IMR-90 (cell line): ENCODE measurements around the gene SYDE2. TPM values are rescaled to one million over a fixed set of nuclear protein-coding genes. Genes with fewer than 3 reads are reported as not detected.

ENCODE experiments used
- ATAC-seq: fragments of 200-7000 bp; cut with Tn5 transposase; 2 replicates; pipeline ENCODE4 v1.9.1; 2020; ENCODE audit warnings: low read depth, mild to moderate bottlenecking, moderate library complexity
- BruUV-seq: library from RNA; stranded (reverse); fragments of 400-500 nt; replicated peaks from 2 replicates; lab custom pipeline; 2021; lab: Mats Ljungman, UMichigan
- CTCF ChIA-PET: fragments of 300-600 bp; formaldehyde crosslinking; extraction: SDS; loops from one replicate; lab custom pipeline; 2021; ENCODE audit warnings: antibody characterized with exemption; lab: Yijun Ruan, JAX
- POLR2A ChIA-PET: fragments of 300-600 bp; sonication (Branson Sonifier 250); formaldehyde crosslinking; loops from one replicate; lab custom pipeline; 2022; ENCODE audit warnings: antibody characterized with exemption; ENCODE audit not compliant: unreplicated experiment; lab: Charles Lee
- DNase-seq: peaks from one replicate; pipeline ENCODE4 v3.0.0; 2013
- H2AFZ ChIP-seq: replicated peaks from 2 replicates; pipeline ENCODE3; 2013; ENCODE audit warnings: low read length, mild to moderate bottlenecking; ENCODE audit not compliant: poor library complexity
- H2AK5ac ChIP-seq: 2 replicates; pipeline ENCODE4 v1.6.1; 2013; ENCODE audit warnings: low read depth, low read length, inconsistent platforms
- H2AK9ac ChIP-seq: replicated peaks from 2 replicates; pipeline ENCODE3; 2013; ENCODE audit warnings: mild to moderate bottlenecking, low read depth, low read length, moderate library complexity; ENCODE audit not compliant: poor library complexity
- H2BK120ac ChIP-seq: 2 replicates; pipeline ENCODE4 v1.6.1; 2013; ENCODE audit warnings: low read depth, low read length, inconsistent platforms
- H2BK15ac ChIP-seq: 3 replicates; pipeline ENCODE4 v1.6.1; 2013; ENCODE audit warnings: low read depth, low read length, inconsistent platforms
- H2BK20ac ChIP-seq: 2 replicates; pipeline ENCODE4 v1.6.1; 2013; ENCODE audit warnings: low read depth, mild to moderate bottlenecking, inconsistent platforms, low read length, moderate library complexity
- H2BK5ac ChIP-seq: 2 replicates; pipeline ENCODE4 v1.6.1; 2013; ENCODE audit warnings: mild to moderate bottlenecking, low read depth, low read length, inconsistent platforms; ENCODE audit not compliant: poor library complexity, severe bottlenecking
- H3K14ac ChIP-seq: replicated peaks from 2 replicates; pipeline ENCODE4 v1.6.1; 2013; ENCODE audit warnings: low read depth, low read length, inconsistent platforms
- H3K18ac ChIP-seq: 2 replicates; pipeline ENCODE4 v1.6.1; 2013; ENCODE audit warnings: low read depth, low read length, control low read depth
- H3K23ac ChIP-seq: 2 replicates; pipeline ENCODE4 v1.6.1; 2013; ENCODE audit warnings: low read depth, low read length, inconsistent platforms
- H3K27ac ChIP-seq: 2 replicates; pipeline ENCODE4 v1.5.1; 2013; ENCODE audit warnings: mild to moderate bottlenecking, control low read depth, low read length; ENCODE audit not compliant: insufficient read depth
- H3K27me3 ChIP-seq: 2 replicates; pipeline ENCODE4 v1.6.1; 2013; ENCODE audit warnings: low read length; ENCODE audit not compliant: control insufficient read depth, insufficient read depth
- H3K36me3 ChIP-seq: 2 replicates; pipeline ENCODE4 v1.6.1; 2013; ENCODE audit warnings: low read length, mixed read lengths; ENCODE audit not compliant: control insufficient read depth, insufficient read depth
- H3K4ac ChIP-seq: 2 replicates; pipeline ENCODE4 v1.6.1; 2013; ENCODE audit warnings: low read depth, low read length, inconsistent platforms
- H3K4me1 ChIP-seq: 2 replicates; pipeline ENCODE4 v1.6.1; 2013; ENCODE audit warnings: low read length, mixed read lengths; ENCODE audit not compliant: control insufficient read depth, insufficient read depth
- H3K4me2 ChIP-seq: 2 replicates; pipeline ENCODE4 v1.6.1; 2013; ENCODE audit warnings: low read depth, mild to moderate bottlenecking, control low read depth, low read length, moderate library complexity
- H3K4me3 ChIP-seq: 2 replicates; pipeline ENCODE4 v1.5.1; 2013; ENCODE audit warnings: low read depth, mild to moderate bottlenecking, control low read depth, low read length, moderate library complexity; ENCODE audit not compliant: insufficient read depth
- H3K56ac ChIP-seq: 2 replicates; pipeline ENCODE4 v1.6.1; 2013; ENCODE audit warnings: low read length, inconsistent platforms; ENCODE audit not compliant: insufficient read depth; ENCODE audit errors: extremely low read depth
- H3K79me1 ChIP-seq, 2 experiments: 2 replicates each; pipeline ENCODE4 v1.6.1; 2013; ENCODE audit warnings: low read length in 2 of 2, inconsistent platforms in 1 of 2, low read depth in 1 of 2
- H3K9ac ChIP-seq: 2 replicates; pipeline ENCODE4 v1.6.1; 2013; ENCODE audit warnings: low read depth, low read length, control low read depth
- H3K9me1 ChIP-seq: 2 replicates; pipeline ENCODE4 v1.6.1; 2013; ENCODE audit warnings: low read length, inconsistent platforms; ENCODE audit not compliant: insufficient read depth
- H3K9me3 ChIP-seq: 2 replicates; pipeline ENCODE4 v1.6.1; 2013; ENCODE audit warnings: low read length; ENCODE audit not compliant: control insufficient read depth, insufficient read depth
- H4K20me1 ChIP-seq: 2 replicates; pipeline ENCODE4 v1.6.1; 2013; ENCODE audit warnings: low read length, inconsistent platforms; ENCODE audit not compliant: insufficient read depth
- H4K5ac ChIP-seq: 2 replicates; pipeline ENCODE4 v1.6.1; 2013; ENCODE audit warnings: mild to moderate bottlenecking, low read depth, low read length, control low read depth
- H4K8ac ChIP-seq, 2 experiments: 2 replicates each; pipeline ENCODE4 v1.6.1; 2013; ENCODE audit warnings: low read depth in 2 of 2, low read length in 2 of 2, control low read depth in 1 of 2, inconsistent platforms in 1 of 2
- H4K91ac ChIP-seq: 2 replicates; pipeline ENCODE4 v1.6.1; 2013; ENCODE audit warnings: low read depth, low read length, inconsistent platforms; ENCODE audit not compliant: insufficient read depth
- BHLHE40 ChIP-seq: fragments of 150-350 bp; IDR thresholded peaks from 2 replicates; pipeline ENCODE4 v1.6.1; 2016; ENCODE audit warnings: mild to moderate bottlenecking, low read depth, low read length
- CEBPB ChIP-seq: IDR thresholded peaks from 2 replicates; pipeline ENCODE4 v1.6.1; 2012; ENCODE audit warnings: low read depth, low read length, improper control_type of control experiment
- CHD1 ChIP-seq: IDR thresholded peaks from 2 replicates; pipeline ENCODE4 v1.6.1; 2012; ENCODE audit warnings: low read depth, low read length, improper control_type of control experiment
- FOS ChIP-seq: fragments of 150-350 bp; IDR thresholded peaks from 2 replicates; pipeline ENCODE4 v1.6.1; 2016; ENCODE audit warnings: low read depth, low read length
- MAFK ChIP-seq: IDR thresholded peaks from 2 replicates; pipeline ENCODE4 v1.6.1; 2012; ENCODE audit warnings: low read depth, low read length, improper control_type of control experiment
- MAZ ChIP-seq: IDR thresholded peaks from 2 replicates; pipeline ENCODE4 v1.6.1; 2012; ENCODE audit warnings: low read depth, mild to moderate bottlenecking, low read length, improper control_type of control experiment, moderate library complexity, borderline replicate concordance
- MXI1 ChIP-seq: IDR thresholded peaks from 2 replicates; pipeline ENCODE4 v1.6.1; 2012; ENCODE audit warnings: low read depth, mild to moderate bottlenecking, low read length, moderate library complexity, borderline replicate concordance
- NFE2L2 ChIP-seq: fragments of 150-350 bp; IDR thresholded peaks from 2 replicates; pipeline ENCODE4 v1.6.1; 2016; ENCODE audit warnings: low read depth, mild to moderate bottlenecking, low read length
- POLR2A ChIP-seq: IDR thresholded peaks from 2 replicates; pipeline ENCODE4 v1.6.1; 2012; ENCODE audit warnings: mild to moderate bottlenecking, low read depth, low read length
- RAD21 ChIP-seq: IDR thresholded peaks from 2 replicates; pipeline ENCODE4 v1.6.1; 2012; ENCODE audit warnings: low read length, improper control_type of control experiment
- RCOR1 ChIP-seq: IDR thresholded peaks from 2 replicates; pipeline ENCODE4 v1.6.1; 2012; ENCODE audit warnings: mild to moderate bottlenecking, low read length, improper control_type of control experiment; ENCODE audit not compliant: insufficient replicate concordance
- RFX5 ChIP-seq: IDR thresholded peaks from 2 replicates; pipeline ENCODE4 v1.8.0; 2012; ENCODE audit warnings: low read depth, mild to moderate bottlenecking, low read length, moderate library complexity
- SMC3 ChIP-seq: fragments of 150-350 bp; IDR thresholded peaks from 2 replicates; pipeline ENCODE4 v1.6.1; 2016; ENCODE audit warnings: low read depth, mild to moderate bottlenecking, antibody characterized with exemption, low read length, moderate library complexity
- WGBS, 2 experiments: methylation state at CpG; one replicate each; pipeline versions ENCODE4 v1.1.5 to v1.1.7; 2013; ENCODE audit warnings: missing lambda C conversion rate in 2 of 2; ENCODE audit not compliant: insufficient read length in 1 of 2; ENCODE audit errors: extremely low coverage in 2 of 2; 5-methylcytosine and 5-hydroxymethylcytosine counted together
- dilution Hi-C: fragments of 300-500 bp; cut with HindIII; formaldehyde crosslinking; loops from one replicate; pipeline ENCODE4 v1.14.3; 2018; ENCODE audit warnings: low sequenced_read_pairs; ENCODE audit not compliant: unreplicated experiment
- in situ Hi-C: fragments of 300-500 bp; cut with MboI; formaldehyde crosslinking; loops from 3 replicates; pipeline ENCODE4 v1.14.3; 2019; ENCODE audit warnings: low sequenced_read_pairs, inconsistent platforms, mixed read lengths
- intact Hi-C: fragments of 100-400 bp; cut with micrococcal nuclease; formaldehyde crosslinking; loops from 2 replicates; pipeline ENCODE4 v1.10.0; 2022
- polyA plus RNA-seq, 3 experiments: library from polyadenylated mRNA; depleted of rRNA; stranded (reverse); fragments of >200 nt; gene quantifications; 2 replicates each; pipeline ENCODE4 v1.2.3, GENCODE V29; 2012; ENCODE audit warnings: low replicate concordance in 1 of 3
- total RNA-seq: library from RNA; depleted of rRNA; stranded (reverse); fragments of >200 nt; gene quantifications from 2 replicates; pipeline ENCODE4 v1.2.3, GENCODE V29; 2012
- TF ChIP-seq, protein P1 (sequence below): conservative IDR thresholded peaks from 2 replicates; pipeline ENCODE4 v1.5.1; 2012; ENCODE audit warnings: mild to moderate bottlenecking, low read depth, low read length, improper control_type of control experiment
- TF ChIP-seq, protein P2 (sequence below): fragments of 150-350 bp; IDR thresholded peaks from 2 replicates; pipeline ENCODE4 v1.6.1; 2017; ENCODE audit warnings: mild to moderate bottlenecking, antibody characterized with exemption, low read length, low read depth
- TF ChIP-seq, protein P3 (sequence below): fragments of 150-350 bp; IDR thresholded peaks from 2 replicates; pipeline ENCODE4 v1.6.1; 2016; ENCODE audit warnings: low read depth, mild to moderate bottlenecking, low read length, moderate library complexity, borderline replicate concordance

Gene SYDE2
- total and polyA plus RNA-seq, 2 of the 4 experiments (the other 2 are of a cell fraction) = 1.8 to 10.0 TPM

GRCh38 chr1:85151446-85151845 lies 49.4 kb downstream of the SYDE2 start:
- intact Hi-C loops (no loop called here), in situ Hi-C loops (no loop called here), dilution Hi-C loops (no loop called here)
- Histone ChIP-seq H3K9ac (no peak overlapping the region), H4K20me1 (no peaks in the 10 kb centered on the region), H3K9me1 (peaks cover 9% of the 10 kb centered on the region; the same call in 1 of the 2 replicates), H2AK9ac (no peak overlapping the region), H3K4me2 (no peak overlapping the region), H4K8ac (no peak overlapping the region), H3K36me3 (no peaks in the 10 kb centered on the region), H3K4me3 (no peak overlapping the region), H2AK5ac (no peak overlapping the region), H2BK120ac (no peak overlapping the region), H3K4me1 (peaks cover 11% of the 10 kb centered on the region), H3K27ac (no peak overlapping the region), H3K18ac (no peak overlapping the region), H3K56ac (no peak overlapping the region), H4K5ac (no peak overlapping the region), H3K23ac (no peak overlapping the region), H2BK20ac (no peak overlapping the region), H3K14ac (no peak overlapping the region), H3K79me1 (no peaks in the 10 kb centered on the region), H3K9me3 (no peaks in the 10 kb centered on the region), H2BK5ac (no peak overlapping the region), H2AFZ (no peak overlapping the region), H2BK15ac (no peak overlapping the region), H3K27me3 (no peaks in the 10 kb centered on the region), H4K91ac (no peak overlapping the region), H3K4ac (no peak overlapping the region)
- BruUV-seq = no TSS peak
- CTCF ChIA-PET = no interaction called here
- no peak for ATAC-seq
- no peak for DNase-seq
- no peak for TF ChIP-seq CEBPB
- no peak for TF ChIP-seq RCOR1
- no peak for TF ChIP-seq POLR2A
- TF ChIP-seq MXI1 = no peak
- TF ChIP-seq BHLHE40 = no peak
- TF ChIP-seq SMC3 = no peak
- TF ChIP-seq, protein P1, sequence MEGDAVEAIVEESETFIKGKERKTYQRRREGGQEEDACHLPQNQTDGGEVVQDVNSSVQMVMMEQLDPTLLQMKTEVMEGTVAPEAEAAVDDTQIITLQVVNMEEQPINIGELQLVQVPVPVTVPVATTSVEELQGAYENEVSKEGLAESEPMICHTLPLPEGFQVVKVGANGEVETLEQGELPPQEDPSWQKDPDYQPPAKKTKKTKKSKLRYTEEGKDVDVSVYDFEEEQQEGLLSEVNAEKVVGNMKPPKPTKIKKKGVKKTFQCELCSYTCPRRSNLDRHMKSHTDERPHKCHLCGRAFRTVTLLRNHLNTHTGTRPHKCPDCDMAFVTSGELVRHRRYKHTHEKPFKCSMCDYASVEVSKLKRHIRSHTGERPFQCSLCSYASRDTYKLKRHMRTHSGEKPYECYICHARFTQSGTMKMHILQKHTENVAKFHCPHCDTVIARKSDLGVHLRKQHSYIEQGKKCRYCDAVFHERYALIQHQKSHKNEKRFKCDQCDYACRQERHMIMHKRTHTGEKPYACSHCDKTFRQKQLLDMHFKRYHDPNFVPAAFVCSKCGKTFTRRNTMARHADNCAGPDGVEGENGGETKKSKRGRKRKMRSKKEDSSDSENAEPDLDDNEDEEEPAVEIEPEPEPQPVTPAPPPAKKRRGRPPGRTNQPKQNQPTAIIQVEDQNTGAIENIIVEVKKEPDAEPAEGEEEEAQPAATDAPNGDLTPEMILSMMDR = no peak
- TF ChIP-seq CHD1 = no peak
- no peak for TF ChIP-seq RAD21
- no peak for TF ChIP-seq MAFK
- TF ChIP-seq RFX5 = no peak
- TF ChIP-seq MAZ = no peak
- TF ChIP-seq, protein P2, sequence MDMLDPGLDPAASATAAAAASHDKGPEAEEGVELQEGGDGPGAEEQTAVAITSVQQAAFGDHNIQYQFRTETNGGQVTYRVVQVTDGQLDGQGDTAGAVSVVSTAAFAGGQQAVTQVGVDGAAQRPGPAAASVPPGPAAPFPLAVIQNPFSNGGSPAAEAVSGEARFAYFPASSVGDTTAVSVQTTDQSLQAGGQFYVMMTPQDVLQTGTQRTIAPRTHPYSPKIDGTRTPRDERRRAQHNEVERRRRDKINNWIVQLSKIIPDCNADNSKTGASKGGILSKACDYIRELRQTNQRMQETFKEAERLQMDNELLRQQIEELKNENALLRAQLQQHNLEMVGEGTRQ = no peak
- TF ChIP-seq, protein P3, sequence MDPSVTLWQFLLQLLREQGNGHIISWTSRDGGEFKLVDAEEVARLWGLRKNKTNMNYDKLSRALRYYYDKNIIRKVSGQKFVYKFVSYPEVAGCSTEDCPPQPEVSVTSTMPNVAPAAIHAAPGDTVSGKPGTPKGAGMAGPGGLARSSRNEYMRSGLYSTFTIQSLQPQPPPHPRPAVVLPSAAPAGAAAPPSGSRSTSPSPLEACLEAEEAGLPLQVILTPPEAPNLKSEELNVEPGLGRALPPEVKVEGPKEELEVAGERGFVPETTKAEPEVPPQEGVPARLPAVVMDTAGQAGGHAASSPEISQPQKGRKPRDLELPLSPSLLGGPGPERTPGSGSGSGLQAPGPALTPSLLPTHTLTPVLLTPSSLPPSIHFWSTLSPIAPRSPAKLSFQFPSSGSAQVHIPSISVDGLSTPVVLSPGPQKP = no peak
- TF ChIP-seq FOS = no peak
- TF ChIP-seq NFE2L2 = no peak
- no CpG with 5 or more reads among the region's 4 CpGs for WGBS, 2 experiments
- POLR2A ChIA-PET = no interaction called here
